Ovary (tissue), 9 donors: ENCODE measurements around the gene CACNA1A. TPM values are rescaled to one million over a fixed set of nuclear protein-coding genes. Genes with fewer than 3 reads are reported as not detected.
"Not testable (repeated sequence)": the region's sequence is repeated elsewhere in the genome, so short reads cannot be mapped to it uniquely, and the experiment has no call there.

Source experiments
- DNase-seq, 5 donors: peaks; one replicate each; pipeline ENCODE4 v3.0.0-alpha.2; 2019 to 2020
- H3K27ac ChIP-seq, 2 donors: fragments of 200-600 bp; one replicate each; pipeline versions ENCODE4 v1.5.1 to v1.8.0; 2019 to 2022
- H3K27me3 ChIP-seq: fragments of 200-600 bp; one replicate; pipeline ENCODE4 v1.8.0; 2022
- H3K36me3 ChIP-seq: fragments of 200-600 bp; sonication (generic); one replicate; pipeline ENCODE4 v1.5.1; 2019
- H3K4me1 ChIP-seq: one replicate; pipeline ENCODE4 v1.8.1; 2013; ENCODE audit warnings: mild to moderate bottlenecking, moderate library complexity; ENCODE audit not compliant: insufficient read depth
- H3K4me3 ChIP-seq: fragments of 200-600 bp; sonication (generic); one replicate; pipeline ENCODE4 v1.5.1; 2017
- H3K9me3 ChIP-seq, 2 donors: fragments of 200-600 bp in 1 of 2; sonication (generic) in 1 of 2; one replicate each; pipeline versions ENCODE4 v1.5.1 to v1.8.1; 2013 to 2019; ENCODE audit warnings: mild to moderate bottlenecking in 1 of 2, moderate library complexity in 1 of 2
- CTCF ChIP-seq, 3 donors: fragments of 450-650 bp in 2 of 3; fragments of 200-600 bp in 1 of 3; IDR thresholded peaks; one replicate each; pipeline versions ENCODE4 v1.5.1 to v1.8.0; 2016 to 2022; ENCODE audit warnings: antibody characterized with exemption in 3 of 3, mild to moderate bottlenecking in 1 of 3
- EP300 ChIP-seq: sonication (generic); formaldehyde crosslinking; IDR thresholded peaks from one replicate; pipeline ENCODE4 v1.6.1; 2017; ENCODE audit warnings: antibody characterized with exemption
- POLR2A ChIP-seq: fragments of 450-650 bp; IDR thresholded peaks from one replicate; pipeline ENCODE4 v1.6.1; 2017; ENCODE audit warnings: antibody characterized with exemption, mild to moderate bottlenecking, moderate library complexity
- WGBS, 3 donors: extraction: QIAGEN DNeasy Blood & Tissue Kit in 1 of 3; methylation state at CpG; one replicate each; pipeline versions ENCODE4 v1.1.5 to v1.1.7; 2013 to 2017; 5-methylcytosine and 5-hydroxymethylcytosine counted together
- intact Hi-C, 4 donors: fragments of 100-400 bp; cut with DNase I; formaldehyde crosslinking; loops; one replicate each; pipeline versions ENCODE4 v1.11.0 to v1.15.1; 2022 to 2023
- polyA plus RNA-seq, 2 donors: library from polyadenylated mRNA; stranded (reverse); fragments of 200-250 nt in 1 of 2; fragments of 350-450 nt in 1 of 2; fragmentation: Illumina TruSeq in 1 of 2; extraction: RNeasy Lipid Tissue Mini Kit (QIAGEN cat#74804) in 1 of 2; gene quantifications; one replicate each; pipeline ENCODE4 v1.2.3, GENCODE V29; 2013 to 2014
- total RNA-seq, 7 donors: library from RNA; depleted of rRNA in 2 of 7; stranded (reverse); fragments of >200 nt in 2 of 7; fragmentation: NEBNext Ultra II Directional in 3 of 7; extraction: Animal tissue kit (Norgen Biotek cat#: 25700) in 3 of 7; gene quantifications; one replicate each; pipeline versions ENCODE4 v1.1.0 to v1.2.4, GENCODE V29; 2016 to 2023
- donor health status: DM: no; HTN: no; CAD: no; lungs with moderate emphysema.
- donor health status: DM: no; HTN: no; CAD: no.
- donor health status: Bipolar disorder and iron deficiency.
- donor health status: DM: yes; HTN: yes; CAD: no.
- donor health status: DM: no; HTN: no; CAD: no.
- donor health status: DM: yes; HTN: yes; CAD: no.

The CACNA1A gene
- total and polyA plus RNA-seq, 9 donors = 0.60 to 3.3 (median 1.6) TPM

- DNase-seq = no peak
- intact Hi-C loops = no loop called here
- Histone ChIP-seq H3K27ac (no peak overlapping the region), H3K4me3 (no peak overlapping the region), H3K9me3 (peaks cover 0 to 4% of the 10 kb centered on the region in 2 donors), H3K27me3 (no peaks in the 10 kb centered on the region), H3K36me3 (no peaks in the 10 kb centered on the region), H3K4me1 (no peaks in the 10 kb centered on the region)
- 42 to 60% (median 55%) methylated on average over 5 of the region's 5 CpGs for WGBS, 3 donors
- TF ChIP-seq EP300 = no peak
- no peak for TF ChIP-seq CTCF (IDR thresholded peaks at IDR 0.05)
- no peak for TF ChIP-seq POLR2A
Measured at GRCh38 chr19:13429563-13429962, 76.7 kb downstream of the CACNA1A start.

- intact Hi-C loops = no loop called here
- no peak overlapping the region for H3K4me3 ChIP-seq
- H3K27ac ChIP-seq = no peak overlapping the region
- WGBS, 3 donors = 32 to 54% (median 45%) methylated on average over 9 of the region's 9 CpGs
- no peaks in the 10 kb centered on the region for H3K27me3 ChIP-seq
- H3K4me1 ChIP-seq = no peaks in the 10 kb centered on the region
- TF ChIP-seq POLR2A (no peak), CTCF (IDR thresholded peaks at IDR 0.05) (no peak), EP300 (no peak)
- peaks cover 0 to 4% of the 10 kb centered on the region in 2 donors for H3K9me3 ChIP-seq
- H3K36me3 ChIP-seq = no peaks in the 10 kb centered on the region
- DNase-seq = no peak
Measured at GRCh38 chr19:13428352-13428751, 77.9 kb downstream of the CACNA1A start.

- 87 to 90% (median 90%) methylated on average over 11 of the region's 11 CpGs for WGBS, 3 donors
- DNase-seq = no peak
- no peak overlapping the region for H3K4me3 ChIP-seq
- H3K27ac ChIP-seq = no peak overlapping the region
- no peak for TF ChIP-seq CTCF (IDR thresholded peaks at IDR 0.05)
- no peak for TF ChIP-seq POLR2A
- TF ChIP-seq EP300 = no peak
- intact Hi-C loops = no loop called here
- no peaks in the 10 kb centered on the region for H3K27me3 ChIP-seq
- H3K4me1 ChIP-seq = no peaks in the 10 kb centered on the region
- H3K9me3 ChIP-seq = peaks cover 0 to 4% of the 10 kb centered on the region in 2 donors
- no peaks in the 10 kb centered on the region for H3K36me3 ChIP-seq
Measured at GRCh38 chr19:13427273-13428051, 78.8 kb downstream of the CACNA1A start.

GRCh38 chr19:13425875-13426274 is 80.4 kb downstream of the CACNA1A start:
- H3K9me3 ChIP-seq, H3K4me3 ChIP-seq, H3K36me3 ChIP-seq, H3K27me3 ChIP-seq, intact Hi-C loops, H3K4me1 ChIP-seq, DNase-seq, H3K27ac ChIP-seq: not testable (repeated sequence)
- WGBS, 3 donors = 73 to 91% (median 83%) methylated on average over 3 of the region's 3 CpGs

GRCh38 chr19:13425151-13425550 is 81.1 kb downstream of the CACNA1A start:
- no peak overlapping the region for H3K27ac ChIP-seq
- intact Hi-C loops = no loop called here
- no peaks in the 10 kb centered on the region for H3K36me3 ChIP-seq
- no peaks in the 10 kb centered on the region for H3K4me1 ChIP-seq
- TF ChIP-seq POLR2A (no peak), EP300 (no peak), CTCF (IDR thresholded peaks at IDR 0.05) (no peak)
- no peaks in the 10 kb centered on the region for H3K9me3 ChIP-seq
- DNase-seq = no peak
- no peaks in the 10 kb centered on the region for H3K27me3 ChIP-seq
- H3K4me3 ChIP-seq = no peak overlapping the region
- WGBS, 3 donors = 64 to 77% (median 72%) methylated on average over 3 of the region's 3 CpGs
